NOMO-1 treated with DMSO at 0.1 percent for 48 hours (cell line): ENCODE measurements around the gene SFMBT1.
A peak's percentile ranks its signal among the peaks of the same experiment; 100 is the strongest.
"Not testable (repeated sequence)": the region's sequence is repeated elsewhere in the genome, so short reads cannot be mapped to it uniquely, and the experiment has no call there.

ENCODE experiments used
- DNase-seq: peaks from one replicate; lab custom pipeline; 2025; ENCODE audit not compliant: unreplicated experiment; lab: John Stamatoyannopoulos, UW

Gene SFMBT1

GRCh38 chr3:53039376-53039752, 6.5 kb downstream of the SFMBT1 start:
- no peak for DNase-seq

GRCh38 chr3:53038679-53039375, 7.0 kb downstream of the SFMBT1 start:
- peak; percentile 3 for DNase-seq

- no peak for DNase-seq
Observed at GRCh38 chr3:53035825-53036619, 9.9 kb downstream of the SFMBT1 start.

GRCh38 chr3:53035018-53035417, 10.9 kb downstream of the SFMBT1 start:
- DNase-seq = not testable (repeated sequence)

- not testable (repeated sequence) for DNase-seq
Observed at GRCh38 chr3:53034411-53034810, 11.5 kb downstream of the SFMBT1 start.

- DNase-seq = no peak
Observed at GRCh38 chr3:53032609-53033008, 13.3 kb downstream of the SFMBT1 start.

GRCh38 chr3:53030619-53031449, 15.0 kb downstream of the SFMBT1 start:
- no peak for DNase-seq

GRCh38 chr3:53028641-53029040, 17.2 kb downstream of the SFMBT1 start:
- DNase-seq = no peak

GRCh38 chr3:53027254-53027844, 18.5 kb downstream of the SFMBT1 start:
- no peak for DNase-seq

GRCh38 chr3:53026382-53027162, 19.3 kb downstream of the SFMBT1 start:
- DNase-seq = peak; percentile 36

- no peak for DNase-seq
Observed at GRCh38 chr3:53024315-53024714, 21.6 kb downstream of the SFMBT1 start.

GRCh38 chr3:53023072-53023823, 22.6 kb downstream of the SFMBT1 start:
- no peak for DNase-seq

GRCh38 chr3:53022647-53023046, 23.2 kb downstream of the SFMBT1 start:
- no peak for DNase-seq

GRCh38 chr3:53016236-53016635, 29.6 kb downstream of the SFMBT1 start:
- no peak for DNase-seq

- no peak for DNase-seq
Observed at GRCh38 chr3:53011324-53011723, 34.5 kb downstream of the SFMBT1 start.

GRCh38 chr3:53009826-53010539, 35.9 kb downstream of the SFMBT1 start:
- DNase-seq = no peak

GRCh38 chr3:53008932-53009331, 36.9 kb downstream of the SFMBT1 start:
- DNase-seq = no peak

GRCh38 chr3:53005854-53006513, 39.9 kb downstream of the SFMBT1 start:
- no peak for DNase-seq

- no peak for DNase-seq
Observed at GRCh38 chr3:53005338-53005737, 40.5 kb downstream of the SFMBT1 start.
